KMS-11 (cell line): ENCODE data around the gene C6orf47.

ENCODE experiments used
- H2AFZ ChIP-seq: fragments of 200-600 bp; sonication (generic); 2 replicates; pipeline ENCODE4 v1.6.1; 2016; ENCODE audit warnings: antibody characterized with exemption, mixed run types, low read depth
- H3K27ac ChIP-seq: fragments of 200-600 bp; sonication (generic); 2 replicates; pipeline ENCODE4 v1.6.1; 2016; ENCODE audit warnings: mild to moderate bottlenecking, mixed run types
- H3K27me3 ChIP-seq: fragments of 200-600 bp; sonication (generic); 2 replicates; pipeline ENCODE4 v1.6.1; 2017; ENCODE audit warnings: mild to moderate bottlenecking, low read depth, mixed run types, moderate library complexity; ENCODE audit not compliant: insufficient read depth
- H3K36me3 ChIP-seq: fragments of 200-600 bp; sonication (generic); 2 replicates; pipeline ENCODE4 v1.6.1; 2017; ENCODE audit warnings: mild to moderate bottlenecking, mixed run types; ENCODE audit not compliant: insufficient read depth
- H3K4me1 ChIP-seq: fragments of 200-600 bp; sonication (generic); 2 replicates; pipeline ENCODE4 v1.6.1; 2016; ENCODE audit warnings: mild to moderate bottlenecking, low read depth, mixed run types; ENCODE audit not compliant: poor library complexity, severe bottlenecking
- H3K4me2 ChIP-seq: fragments of 200-600 bp; sonication (generic); 2 replicates; pipeline ENCODE4 v1.7.0; 2016; ENCODE audit warnings: mild to moderate bottlenecking, mixed run types
- H3K4me3 ChIP-seq: fragments of 200-600 bp; sonication (generic); IDR thresholded peaks from 2 replicates; pipeline ENCODE4 v1.6.1; 2017; ENCODE audit warnings: low read depth, low read length, mixed read lengths; ENCODE audit not compliant: insufficient read depth
- H3K79me2 ChIP-seq: fragments of 200-600 bp; sonication (generic); 2 replicates; pipeline ENCODE4 v1.6.1; 2016; ENCODE audit warnings: low read depth, mixed run types; ENCODE audit not compliant: insufficient read depth
- H3K9ac ChIP-seq: fragments of 200-600 bp; sonication (generic); 2 replicates; pipeline ENCODE4 v1.6.1; 2016; ENCODE audit warnings: mild to moderate bottlenecking, mixed run types
- H4K20me1 ChIP-seq: fragments of 200-600 bp; sonication (generic); 2 replicates; pipeline ENCODE4 v1.6.1; 2016; ENCODE audit warnings: mild to moderate bottlenecking, mixed run types; ENCODE audit not compliant: insufficient read depth
- TF ChIP-seq, protein P1 (sequence below): fragments of 200-600 bp; sonication (generic); conservative IDR thresholded peaks from 2 replicates; pipeline ENCODE4 v1.6.1; 2017; ENCODE audit warnings: low read depth, mild to moderate bottlenecking, antibody characterized with exemption, low read length, moderate library complexity, mixed read lengths

C6orf47 gene

DNA sequence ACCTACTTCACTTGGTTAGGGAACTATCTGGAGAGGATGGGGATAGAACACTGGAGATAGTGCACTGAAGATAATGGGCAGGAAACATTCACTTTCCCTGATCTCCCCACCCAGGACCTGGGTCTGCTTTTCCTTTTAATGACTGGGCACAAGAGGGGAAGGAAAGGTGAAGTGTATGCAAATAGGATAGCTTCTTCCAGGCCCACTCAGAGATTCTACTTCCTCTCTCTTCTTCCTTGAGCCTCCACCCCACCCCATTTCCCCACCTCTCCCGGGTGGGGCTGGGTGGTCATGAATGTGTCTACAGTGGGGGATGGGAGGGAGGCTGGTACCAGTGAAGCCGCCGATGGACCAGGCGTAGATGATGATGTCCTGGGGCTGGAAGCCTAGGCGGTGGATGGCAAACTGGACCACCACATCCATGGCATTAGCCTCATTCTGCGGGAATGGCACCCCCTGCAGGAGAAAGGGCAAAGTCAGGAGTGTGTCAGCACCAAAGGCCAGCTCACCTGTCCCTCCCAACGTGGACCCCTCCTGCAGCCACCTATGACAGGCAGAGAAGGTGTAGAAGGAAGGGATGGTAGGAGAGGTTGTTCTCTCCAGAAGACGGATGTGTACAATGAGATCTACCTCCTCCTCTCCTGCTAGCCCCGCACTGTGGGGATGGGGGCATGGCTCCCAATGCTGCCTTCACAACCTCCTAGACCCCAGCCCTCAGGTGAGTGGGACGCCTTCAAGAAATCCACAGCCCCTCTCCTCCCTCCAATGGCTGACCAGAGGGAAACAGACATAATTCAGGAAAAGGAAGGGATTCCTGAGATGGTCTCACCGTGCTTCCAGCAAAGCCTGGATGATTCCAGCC lies 28.9 kb upstream of the C6orf47 start:
- Histone ChIP-seq H3K27ac (no peak overlapping the region), H2AFZ (no peak overlapping the region)

DNA sequence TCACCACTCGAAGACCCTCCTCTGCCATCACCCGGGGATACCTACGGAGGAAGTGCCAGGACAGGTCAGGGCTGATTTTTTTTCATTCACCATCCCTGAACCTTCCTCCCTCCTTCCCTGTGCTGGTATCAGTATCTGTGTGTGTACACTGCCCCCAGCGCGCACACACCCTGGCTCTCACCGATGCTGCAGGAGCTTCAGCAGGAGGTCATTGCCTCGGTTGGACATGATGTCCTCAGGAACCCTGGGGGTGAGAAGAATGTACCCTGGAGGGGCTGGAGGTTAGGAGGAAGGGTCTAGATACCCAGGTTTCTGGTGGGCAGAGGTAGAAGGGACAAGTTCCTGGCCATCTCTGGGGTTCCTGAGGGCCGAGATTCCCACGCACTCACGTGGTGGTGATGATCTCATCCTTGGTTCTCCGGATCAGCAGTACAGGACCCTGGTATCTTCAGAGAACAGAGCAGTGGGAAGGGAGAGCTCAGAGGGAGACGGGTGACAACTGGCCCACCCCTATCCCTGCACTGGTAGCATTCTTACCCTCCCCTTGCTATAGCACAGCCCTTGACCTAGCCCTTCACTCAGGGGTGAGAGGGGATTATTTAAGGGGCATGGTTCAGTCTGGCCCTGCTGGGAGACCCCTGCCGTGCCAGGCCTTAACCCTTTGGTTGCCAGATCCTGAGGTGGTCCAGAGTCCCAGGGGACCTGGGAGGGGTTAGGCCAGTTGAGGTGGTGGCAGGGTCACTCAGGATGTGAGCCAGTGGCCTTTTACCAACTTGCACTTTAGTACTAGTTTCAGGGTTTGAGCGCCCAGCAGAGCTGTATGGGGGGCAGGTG lies 27.5 kb upstream of the C6orf47 start:
- TF ChIP-seq, protein P1, sequence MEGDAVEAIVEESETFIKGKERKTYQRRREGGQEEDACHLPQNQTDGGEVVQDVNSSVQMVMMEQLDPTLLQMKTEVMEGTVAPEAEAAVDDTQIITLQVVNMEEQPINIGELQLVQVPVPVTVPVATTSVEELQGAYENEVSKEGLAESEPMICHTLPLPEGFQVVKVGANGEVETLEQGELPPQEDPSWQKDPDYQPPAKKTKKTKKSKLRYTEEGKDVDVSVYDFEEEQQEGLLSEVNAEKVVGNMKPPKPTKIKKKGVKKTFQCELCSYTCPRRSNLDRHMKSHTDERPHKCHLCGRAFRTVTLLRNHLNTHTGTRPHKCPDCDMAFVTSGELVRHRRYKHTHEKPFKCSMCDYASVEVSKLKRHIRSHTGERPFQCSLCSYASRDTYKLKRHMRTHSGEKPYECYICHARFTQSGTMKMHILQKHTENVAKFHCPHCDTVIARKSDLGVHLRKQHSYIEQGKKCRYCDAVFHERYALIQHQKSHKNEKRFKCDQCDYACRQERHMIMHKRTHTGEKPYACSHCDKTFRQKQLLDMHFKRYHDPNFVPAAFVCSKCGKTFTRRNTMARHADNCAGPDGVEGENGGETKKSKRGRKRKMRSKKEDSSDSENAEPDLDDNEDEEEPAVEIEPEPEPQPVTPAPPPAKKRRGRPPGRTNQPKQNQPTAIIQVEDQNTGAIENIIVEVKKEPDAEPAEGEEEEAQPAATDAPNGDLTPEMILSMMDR: no peak
- no peak overlapping the region for H2AFZ ChIP-seq
- no peak overlapping the region for H3K4me3 ChIP-seq
- no peaks in the 10 kb centered on the region for H3K36me3 ChIP-seq
- no peaks in the 10 kb centered on the region for H3K79me2 ChIP-seq
- no peak overlapping the region for H3K4me2 ChIP-seq
- no peaks in the 10 kb centered on the region for H3K4me1 ChIP-seq
- no peaks in the 10 kb centered on the region for H4K20me1 ChIP-seq
- no peak overlapping the region for H3K27ac ChIP-seq
- no peak overlapping the region for H3K9ac ChIP-seq
- no peaks in the 10 kb centered on the region for H3K27me3 ChIP-seq

More for the DNA sequence above, 28.9 kb upstream of the C6orf47 start:
- H3K27me3 ChIP-seq: no peaks in the 10 kb centered on the region
- no peaks in the 10 kb centered on the region for H4K20me1 ChIP-seq
- no peak overlapping the region for H3K4me2 ChIP-seq
- H3K36me3 ChIP-seq: no peaks in the 10 kb centered on the region
- H3K4me3 ChIP-seq: no peak overlapping the region
- no peak overlapping the region for H3K9ac ChIP-seq
- H3K79me2 ChIP-seq: no peaks in the 10 kb centered on the region
- TF ChIP-seq, protein P1: peak; percentile 61; the same call in 1 of the 2 replicates
- H3K4me1 ChIP-seq: no peaks in the 10 kb centered on the region

DNA sequence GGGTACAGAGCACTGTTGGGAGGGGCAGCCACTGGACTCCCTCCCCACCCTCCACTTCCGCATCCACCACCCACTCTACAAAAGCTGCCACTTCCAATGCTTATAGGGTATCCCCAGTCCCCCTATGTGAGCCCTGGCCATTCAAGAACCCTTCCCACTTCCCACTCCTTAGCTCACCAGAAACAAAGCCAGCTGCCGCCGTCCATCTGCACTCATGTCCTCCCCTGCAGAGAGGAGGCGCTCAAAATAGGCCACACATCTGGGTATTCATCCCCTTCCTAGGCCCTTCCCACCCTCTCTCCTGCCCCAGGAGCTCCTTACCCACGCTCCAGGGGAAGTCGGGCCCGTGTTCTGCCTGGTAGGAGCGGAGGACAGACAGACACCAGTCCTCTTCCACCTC lies 26.7 kb upstream of the C6orf47 start:
- H3K36me3 ChIP-seq: no peaks in the 10 kb centered on the region
- H3K9ac ChIP-seq: no peak overlapping the region
- TF ChIP-seq, protein P1: no peak
- H3K4me2 ChIP-seq: no peak overlapping the region
- no peaks in the 10 kb centered on the region for H3K27me3 ChIP-seq
- no peaks in the 10 kb centered on the region for H3K4me1 ChIP-seq
- H3K27ac ChIP-seq: no peak overlapping the region
- no peak overlapping the region for H3K4me3 ChIP-seq
- no peaks in the 10 kb centered on the region for H4K20me1 ChIP-seq
- no peak overlapping the region for H2AFZ ChIP-seq
- H3K79me2 ChIP-seq: no peaks in the 10 kb centered on the region

DNA sequence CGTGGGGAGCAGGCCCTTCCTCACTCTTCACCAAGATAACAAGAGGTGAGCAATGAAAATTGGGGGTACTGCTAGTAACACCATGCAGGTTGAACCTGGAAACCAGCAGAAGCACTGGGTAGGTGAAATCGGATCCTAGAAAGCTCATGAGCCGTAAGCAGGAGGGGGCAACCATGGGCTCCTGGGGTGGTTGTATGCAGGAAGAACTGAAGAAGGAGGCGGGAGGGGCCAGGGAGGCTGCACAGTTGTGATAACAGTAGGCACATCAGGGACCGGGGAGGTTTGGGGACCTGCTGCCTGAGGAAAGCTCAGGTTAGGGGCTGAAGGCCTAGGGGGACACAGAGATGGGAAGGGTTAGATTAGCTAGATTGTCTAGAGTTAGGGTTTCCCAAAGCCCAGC lies 25.9 kb upstream of the C6orf47 start:
- Histone ChIP-seq H3K79me2 (no peaks in the 10 kb centered on the region), H4K20me1 (no peaks in the 10 kb centered on the region), H3K27me3 (no peaks in the 10 kb centered on the region), H3K4me3 (no peak overlapping the region), H3K27ac (no peak overlapping the region), H3K4me1 (peaks cover 1% of the 10 kb centered on the region), H3K4me2 (no peak overlapping the region), H2AFZ (no peak overlapping the region), H3K9ac (no peak overlapping the region), H3K36me3 (no peaks in the 10 kb centered on the region)
- TF ChIP-seq, protein P1: no peak
